ENCODE results near the gene GCM1.

GRCh38 chr6:53101006-53101405 lies 47.6 kb downstream of the GCM1 start:
- TF ChIP-seq CTCF (IDR thresholded peaks at IDR 0.05; ENCODE audit: poor library complexity) (no peak), EZH2 (IDR thresholded peaks at IDR 0.05; ENCODE audit: borderline replicate concordance) (no peak), EZH2phosphoT487 (IDR thresholded peaks at IDR 0.05; ENCODE audit: low read depth, severe bottlenecking, unreplicated experiment) (no peak)
